ENCODE results near the gene DSC3.

Gene DSC3

DNA sequence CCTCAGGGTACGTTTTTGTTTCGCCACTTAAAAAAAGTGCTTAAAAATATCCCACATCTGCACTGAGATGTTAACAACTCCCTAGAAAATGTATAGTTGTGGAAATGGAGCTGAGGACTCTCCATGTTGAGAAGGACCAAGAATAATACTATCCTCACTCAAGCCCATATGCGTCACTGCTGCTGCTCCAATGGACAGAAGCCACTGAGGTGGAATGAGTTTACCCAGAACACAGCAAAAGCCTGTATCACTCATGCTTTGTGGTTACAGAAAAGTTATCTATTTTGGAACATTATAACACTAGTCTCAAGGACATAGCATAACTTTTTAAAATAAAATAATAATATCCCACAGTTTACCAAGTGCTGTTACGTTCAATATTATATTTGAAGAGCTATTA, 31.9 kb downstream of the DSC3 start (continued):
- TF ChIP-seq, protein P1, sequence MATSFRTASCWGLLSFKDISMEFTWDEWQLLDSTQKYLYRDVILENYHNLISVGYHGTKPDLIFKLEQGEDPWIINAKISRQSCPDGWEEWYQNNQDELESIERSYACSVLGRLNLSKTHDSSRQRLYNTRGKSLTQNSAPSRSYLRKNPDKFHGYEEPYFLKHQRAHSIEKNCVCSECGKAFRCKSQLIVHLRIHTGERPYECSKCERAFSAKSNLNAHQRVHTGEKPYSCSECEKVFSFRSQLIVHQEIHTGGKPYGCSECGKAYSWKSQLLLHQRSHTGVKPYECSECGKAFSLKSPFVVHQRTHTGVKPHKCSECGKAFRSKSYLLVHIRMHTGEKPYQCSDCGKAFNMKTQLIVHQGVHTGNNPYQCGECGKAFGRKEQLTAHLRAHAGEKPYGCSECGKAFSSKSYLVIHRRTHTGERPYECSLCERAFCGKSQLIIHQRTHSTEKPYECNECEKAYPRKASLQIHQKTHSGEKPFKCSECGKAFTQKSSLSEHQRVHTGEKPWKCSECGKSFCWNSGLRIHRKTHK (tag by site-specific recombination; IDR thresholded peaks at IDR 0.05), result no peak
- TF ChIP-seq REPIN1 (tag by site-specific recombination; IDR thresholded peaks at IDR 0.05; ENCODE audit: low read depth) (no peak), ZBTB20 (tag by site-specific recombination; IDR thresholded peaks at IDR 0.05) (no peak), ZNF223 (tag by site-specific recombination; IDR thresholded peaks at IDR 0.05) (no peak)

DNA sequence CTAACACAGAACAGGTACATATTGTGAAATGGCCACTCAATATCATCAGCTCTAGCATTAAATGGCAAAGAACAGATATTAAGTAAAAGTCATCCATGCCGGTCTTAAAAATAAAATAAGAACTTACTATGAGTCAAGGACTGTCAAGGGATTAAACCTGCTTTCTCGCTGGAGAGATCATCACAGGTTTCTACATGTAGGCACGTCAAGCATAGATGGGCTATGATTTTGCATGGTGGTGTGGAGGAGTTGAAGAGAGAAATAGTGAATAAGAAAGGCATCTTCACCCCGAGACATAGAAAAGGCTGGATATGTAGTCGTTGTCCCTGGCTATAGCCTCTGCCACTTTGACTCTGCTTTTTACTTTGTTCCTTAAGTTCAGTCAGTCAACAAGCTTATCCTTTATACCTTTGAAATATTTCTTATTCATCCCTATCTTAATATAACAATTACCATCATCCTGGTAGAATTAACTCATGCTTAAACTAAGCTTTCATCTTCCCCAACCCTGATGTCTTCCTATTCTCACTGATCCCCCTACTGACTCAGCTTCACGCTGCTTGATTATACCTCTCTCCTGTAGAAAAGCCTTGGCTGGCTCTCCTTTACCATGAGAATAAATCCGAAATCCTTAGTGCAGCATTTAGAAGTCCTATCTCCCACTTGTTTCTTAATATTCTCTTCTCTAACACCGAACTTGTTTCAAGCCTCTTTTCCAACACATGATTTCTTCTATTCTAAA, 42.5 kb downstream of the DSC3 start:
- Histone ChIP-seq H3K27ac (ENCODE audit: extremely low read depth, low read depth, low read length) (no peak overlapping the region), H3K4me1 (ENCODE audit: control insufficient read depth, insufficient read depth, low read length) (no peaks in the 10 kb centered on the region), H3K9me3 (ENCODE audit: control insufficient read depth, insufficient read depth, low read depth, low read length) (no peaks in the 10 kb centered on the region), H3K4me3 (ENCODE audit: low read depth, low read length) (no peak overlapping the region), H3K36me3 (ENCODE audit: control insufficient read depth in 2 of 2, insufficient read depth in 1 of 2, low read length in 2 of 2) (peaks cover 0 to 17% of the 10 kb centered on the region in 2 experiments; a peak in 2 of 3 replicates)
- TF ChIP-seq ZNF112 (tag by site-specific recombination; IDR thresholded peaks at IDR 0.05) (no peak), ZNF600 (tag by site-specific recombination; IDR thresholded peaks at IDR 0.05) (no peak), RBAK (tag by site-specific recombination; IDR thresholded peaks at IDR 0.05) (no peak), ZNF211 (tag by site-specific recombination; IDR thresholded peaks at IDR 0.05; ENCODE audit: low read depth) (no peak), ZNF239 (tag by site-specific recombination; IDR thresholded peaks at IDR 0.05) (no peak), ZNF174 (tag by site-specific recombination; IDR thresholded peaks at IDR 0.05) (no peak)
- TF ChIP-seq, protein P2, sequence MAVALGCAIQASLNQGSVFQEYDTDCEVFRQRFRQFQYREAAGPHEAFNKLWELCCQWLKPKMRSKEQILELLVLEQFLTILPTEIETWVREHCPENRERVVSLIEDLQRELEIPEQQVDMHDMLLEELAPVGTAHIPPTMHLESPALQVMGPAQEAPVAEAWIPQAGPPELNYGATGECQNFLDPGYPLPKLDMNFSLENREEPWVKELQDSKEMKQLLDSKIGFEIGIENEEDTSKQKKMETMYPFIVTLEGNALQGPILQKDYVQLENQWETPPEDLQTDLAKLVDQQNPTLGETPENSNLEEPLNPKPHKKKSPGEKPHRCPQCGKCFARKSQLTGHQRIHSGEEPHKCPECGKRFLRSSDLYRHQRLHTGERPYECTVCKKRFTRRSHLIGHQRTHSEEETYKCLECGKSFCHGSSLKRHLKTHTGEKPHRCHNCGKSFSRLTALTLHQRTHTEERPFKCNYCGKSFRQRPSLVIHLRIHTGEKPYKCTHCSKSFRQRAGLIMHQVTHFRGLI (tag by site-specific recombination; IDR thresholded peaks at IDR 0.05), result no peak
- POLR2A ChIA-PET, result no interaction called here
- CTCF ChIA-PET, result interaction anchor here (0.7 to 1.4 kb wide), 4 partner anchors 242 to 556 kb away, joined by 3 to 5 read pairs (median 4); no protein-coding TSS in a partner anchor

DNA sequence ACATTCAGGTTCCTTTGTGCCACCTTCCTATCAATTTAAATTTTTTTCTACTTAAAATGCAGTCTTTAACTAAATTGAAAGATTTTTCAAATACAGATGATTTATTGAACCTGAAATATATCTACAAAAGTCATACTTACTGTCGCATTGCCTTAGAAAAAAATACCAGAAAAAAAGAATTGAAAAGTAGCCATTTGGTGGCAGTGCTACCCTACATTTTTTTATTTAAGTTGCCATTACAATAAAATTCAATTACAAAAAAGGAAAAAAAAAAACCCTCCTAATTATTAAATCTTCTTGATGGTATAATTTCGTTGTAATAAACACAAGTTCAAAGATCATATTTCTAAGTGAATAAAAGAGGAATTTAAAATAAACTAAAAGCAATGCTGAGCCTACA, 43.4 kb downstream of the DSC3 start:
- H3K9me3 ChIP-seq (ENCODE audit: control insufficient read depth, insufficient read depth, low read depth, low read length), result no peaks in the 10 kb centered on the region
- no peak overlapping the region for H3K4me3 ChIP-seq (ENCODE audit: low read depth, low read length)
- no peak overlapping the region for H3K27ac ChIP-seq (ENCODE audit: extremely low read depth, low read depth, low read length)
- ChIA-PET CTCF (interaction anchor here (0.8 to 1.4 kb wide), 3 partner anchors 242 to 557 kb away, joined by 3 to 5 read pairs (median 5); no protein-coding TSS in a partner anchor), POLR2A (no interaction called here)
- peaks cover 0 to 13% of the 10 kb centered on the region in 2 experiments; a peak in 2 of 3 replicates for H3K36me3 ChIP-seq (ENCODE audit: control insufficient read depth in 2 of 2, insufficient read depth in 1 of 2, low read length in 2 of 2)
- H3K4me1 ChIP-seq (ENCODE audit: control insufficient read depth, insufficient read depth, low read length), result no peaks in the 10 kb centered on the region
- TF ChIP-seq ZNF654 (tag by site-specific recombination; IDR thresholded peaks at IDR 0.05; ENCODE audit: low read depth) (0 out of 2 replicates have a peak, but pooled peaks have one; percentile 6), ZNF473 (tag by site-specific recombination; IDR thresholded peaks at IDR 0.05) (no peak)

DNA sequence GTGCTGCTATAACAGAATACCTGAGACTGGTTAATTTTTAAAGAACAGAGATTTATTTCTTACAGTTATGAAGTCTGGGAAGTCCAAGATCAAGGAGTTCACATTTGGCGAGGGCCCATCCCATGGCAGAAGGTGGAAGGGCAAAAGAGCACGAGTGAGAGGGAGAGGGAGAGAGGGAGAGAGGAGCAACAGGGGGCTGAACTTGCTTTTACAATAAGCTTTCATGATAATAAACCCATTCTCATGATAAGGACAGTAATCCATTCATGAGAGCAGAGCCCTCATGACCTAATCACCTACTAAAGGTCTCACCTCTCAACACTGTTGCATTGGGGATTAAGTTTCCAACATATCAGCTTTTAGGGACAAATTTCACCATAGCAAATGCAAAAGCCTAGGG, 45.3 kb downstream of the DSC3 start:
- ChIA-PET POLR2A (no interaction called here), CTCF (interaction anchor here (0.6 to 0.7 kb wide), 2 partner anchors 229 to 706 kb away, joined by 4 to 5 read pairs; no protein-coding TSS in a partner anchor)
- Histone ChIP-seq H3K9me3 (ENCODE audit: control insufficient read depth, insufficient read depth, low read depth, low read length) (no peaks in the 10 kb centered on the region), H3K4me3 (ENCODE audit: low read depth, low read length) (no peak overlapping the region), H3K36me3 (ENCODE audit: control insufficient read depth in 2 of 2, insufficient read depth in 1 of 2, low read length in 2 of 2) (peaks cover 0 to 9% of the 10 kb centered on the region in 2 experiments; a peak in 2 of 3 replicates), H3K27ac (ENCODE audit: extremely low read depth, low read depth, low read length) (no peak overlapping the region), H3K4me1 (ENCODE audit: control insufficient read depth, insufficient read depth, low read length) (no peaks in the 10 kb centered on the region)
- TF ChIP-seq ZNF426 (tag by site-specific recombination; IDR thresholded peaks at IDR 0.05), result no peak
- TF ChIP-seq, protein P3, sequence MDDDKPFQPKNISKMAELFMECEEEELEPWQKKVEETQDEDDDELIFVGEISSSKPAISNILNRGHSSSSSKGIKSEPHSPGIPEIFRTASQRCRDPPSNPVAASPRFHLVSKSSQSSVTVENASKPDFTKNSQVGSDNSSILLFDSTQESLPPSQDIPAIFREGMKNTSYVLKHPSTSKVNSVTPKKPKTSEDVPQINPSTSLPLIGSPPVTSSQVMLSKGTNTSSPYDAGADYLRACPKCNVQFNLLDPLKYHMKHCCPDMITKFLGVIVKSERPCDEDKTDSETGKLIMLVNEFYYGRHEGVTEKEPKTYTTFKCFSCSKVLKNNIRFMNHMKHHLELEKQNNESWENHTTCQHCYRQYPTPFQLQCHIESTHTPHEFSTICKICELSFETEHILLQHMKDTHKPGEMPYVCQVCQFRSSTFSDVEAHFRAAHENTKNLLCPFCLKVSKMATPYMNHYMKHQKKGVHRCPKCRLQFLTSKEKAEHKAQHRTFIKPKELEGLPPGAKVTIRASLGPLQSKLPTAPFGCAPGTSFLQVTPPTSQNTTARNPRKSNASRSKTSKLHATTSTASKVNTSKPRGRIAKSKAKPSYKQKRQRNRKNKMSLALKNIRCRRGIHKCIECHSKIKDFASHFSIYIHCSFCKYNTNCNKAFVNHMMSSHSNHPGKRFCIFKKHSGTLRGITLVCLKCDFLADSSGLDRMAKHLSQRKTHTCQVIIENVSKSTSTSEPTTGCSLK (tag by site-specific recombination; IDR thresholded peaks at IDR 0.05), result no peak
- TF ChIP-seq ZNF202 (tag by site-specific recombination; IDR thresholded peaks at IDR 0.05; ENCODE audit: borderline replicate concordance), result no peak
- TF ChIP-seq ZBTB8A (tag by site-specific recombination; IDR thresholded peaks at IDR 0.05), result no peak
- TF ChIP-seq, protein P4, sequence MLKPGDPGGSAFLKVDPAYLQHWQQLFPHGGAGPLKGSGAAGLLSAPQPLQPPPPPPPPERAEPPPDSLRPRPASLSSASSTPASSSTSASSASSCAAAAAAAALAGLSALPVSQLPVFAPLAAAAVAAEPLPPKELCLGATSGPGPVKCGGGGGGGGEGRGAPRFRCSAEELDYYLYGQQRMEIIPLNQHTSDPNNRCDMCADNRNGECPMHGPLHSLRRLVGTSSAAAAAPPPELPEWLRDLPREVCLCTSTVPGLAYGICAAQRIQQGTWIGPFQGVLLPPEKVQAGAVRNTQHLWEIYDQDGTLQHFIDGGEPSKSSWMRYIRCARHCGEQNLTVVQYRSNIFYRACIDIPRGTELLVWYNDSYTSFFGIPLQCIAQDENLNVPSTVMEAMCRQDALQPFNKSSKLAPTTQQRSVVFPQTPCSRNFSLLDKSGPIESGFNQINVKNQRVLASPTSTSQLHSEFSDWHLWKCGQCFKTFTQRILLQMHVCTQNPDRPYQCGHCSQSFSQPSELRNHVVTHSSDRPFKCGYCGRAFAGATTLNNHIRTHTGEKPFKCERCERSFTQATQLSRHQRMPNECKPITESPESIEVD (tag by site-specific recombination; IDR thresholded peaks at IDR 0.05), result no peak
- TF ChIP-seq ZNF37A (tag by site-specific recombination; IDR thresholded peaks at IDR 0.05), result no peak
- TF ChIP-seq ZNF335 (tag by site-specific recombination; conservative IDR thresholded peaks at IDR 0.05), result no peak
- no peak for TF ChIP-seq ZEB2 (tag by site-specific recombination; IDR thresholded peaks at IDR 0.05)
- TF ChIP-seq BCL11A (tag by site-specific recombination; IDR thresholded peaks at IDR 0.05; ENCODE audit: low read depth), result no peak
- TF ChIP-seq ZNF768 (tag by site-specific recombination; IDR thresholded peaks at IDR 0.05), result no peak
- TF ChIP-seq ZBTB1 (tag by site-specific recombination; IDR thresholded peaks at IDR 0.05), result no peak
